Inflammatory macrophage treated with lipopolysaccharide for 4 hours (primary cell): ENCODE measurements around the gene SHISAL1.
"Not testable (repeated sequence)": the region's sequence is repeated elsewhere in the genome, so short reads cannot be mapped to it uniquely, and the experiment has no call there.

Experiments used
- DNase-seq: peaks from one replicate; pipeline ENCODE4 v3.0.0-alpha.2; 2020

SHISAL1 gene

DNA sequence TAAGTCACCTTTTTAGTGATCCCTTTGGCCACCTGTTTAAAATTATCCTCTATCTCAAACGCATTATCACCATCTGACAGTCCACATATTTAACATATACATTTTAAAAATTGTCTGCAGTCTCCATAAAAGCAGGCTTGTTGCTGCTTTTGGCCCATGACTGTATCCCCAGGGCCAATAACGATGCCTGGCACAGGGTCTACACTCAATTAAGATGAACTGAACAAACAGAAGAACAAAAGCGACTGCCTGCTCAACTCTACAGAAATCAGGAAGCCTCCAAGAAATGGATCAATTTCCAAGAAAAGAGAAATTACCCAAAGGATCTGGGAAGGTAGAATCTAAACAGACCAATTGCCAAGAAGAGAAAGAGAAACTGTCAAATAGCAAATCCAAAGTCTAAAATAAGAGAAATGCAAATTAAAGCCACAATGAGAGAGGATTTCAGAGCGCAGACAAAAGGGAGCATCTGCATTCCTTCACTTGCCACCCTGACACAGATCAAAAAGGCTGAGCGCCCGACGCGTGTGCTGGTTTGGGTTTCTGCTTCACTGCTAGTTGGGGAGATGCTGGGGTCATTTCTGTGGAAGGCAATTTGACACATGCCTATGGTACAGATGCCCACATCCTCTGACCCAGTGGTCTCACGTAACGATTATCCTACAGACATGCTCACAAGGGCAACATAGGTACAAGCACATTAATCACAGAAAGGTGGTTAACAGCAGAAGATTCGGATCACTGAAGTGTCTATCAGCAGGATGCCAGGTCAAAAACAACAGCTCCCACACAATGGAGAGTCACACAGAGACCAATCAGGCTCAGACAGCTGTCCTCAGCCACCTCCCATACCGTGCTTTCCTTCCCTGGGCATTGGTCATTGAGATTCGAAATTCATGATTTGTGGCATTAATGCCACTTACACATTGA, 55.9 kb downstream of the SHISAL1 start:
- no peak for DNase-seq

DNA sequence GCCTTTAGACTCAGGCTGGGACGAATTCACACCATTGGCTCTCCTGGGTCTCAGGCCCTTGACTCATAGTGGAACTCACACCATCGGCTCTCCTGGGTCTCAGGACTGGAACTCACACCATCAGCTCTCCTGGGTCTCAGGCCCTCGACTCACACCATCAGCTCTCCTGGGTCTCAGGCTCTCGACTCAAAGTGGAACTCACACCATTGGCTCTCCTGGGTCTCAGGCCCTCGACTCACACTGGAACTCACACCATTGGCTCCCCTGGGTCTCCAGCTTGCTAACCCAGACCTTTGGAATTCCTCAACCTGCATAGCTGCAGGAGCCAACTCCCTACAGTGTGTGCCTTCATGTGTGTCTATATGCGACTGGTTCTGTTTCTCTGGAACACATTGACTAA, 56.7 kb downstream of the SHISAL1 start:
- DNase-seq: no peak

DNA sequence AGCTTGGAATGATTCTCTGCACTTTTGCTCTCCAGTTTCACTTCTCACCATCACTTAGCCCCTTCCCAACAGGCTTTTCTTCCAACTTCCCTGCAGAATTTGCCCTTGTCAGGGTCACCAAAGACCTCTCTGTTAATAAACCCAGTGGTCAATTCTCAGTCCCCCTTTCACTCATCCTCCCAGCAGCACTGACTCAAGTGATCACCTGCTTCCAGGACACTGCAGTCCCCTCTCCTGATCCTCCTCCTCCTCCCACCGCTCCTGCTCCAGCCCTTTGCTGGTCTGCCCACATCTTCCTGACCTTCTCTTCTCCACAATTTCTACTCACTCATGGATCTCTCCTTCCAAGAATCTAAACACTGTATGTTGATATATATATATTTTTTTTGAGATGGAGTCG, 57.9 kb downstream of the SHISAL1 start:
- DNase-seq: no peak

DNA sequence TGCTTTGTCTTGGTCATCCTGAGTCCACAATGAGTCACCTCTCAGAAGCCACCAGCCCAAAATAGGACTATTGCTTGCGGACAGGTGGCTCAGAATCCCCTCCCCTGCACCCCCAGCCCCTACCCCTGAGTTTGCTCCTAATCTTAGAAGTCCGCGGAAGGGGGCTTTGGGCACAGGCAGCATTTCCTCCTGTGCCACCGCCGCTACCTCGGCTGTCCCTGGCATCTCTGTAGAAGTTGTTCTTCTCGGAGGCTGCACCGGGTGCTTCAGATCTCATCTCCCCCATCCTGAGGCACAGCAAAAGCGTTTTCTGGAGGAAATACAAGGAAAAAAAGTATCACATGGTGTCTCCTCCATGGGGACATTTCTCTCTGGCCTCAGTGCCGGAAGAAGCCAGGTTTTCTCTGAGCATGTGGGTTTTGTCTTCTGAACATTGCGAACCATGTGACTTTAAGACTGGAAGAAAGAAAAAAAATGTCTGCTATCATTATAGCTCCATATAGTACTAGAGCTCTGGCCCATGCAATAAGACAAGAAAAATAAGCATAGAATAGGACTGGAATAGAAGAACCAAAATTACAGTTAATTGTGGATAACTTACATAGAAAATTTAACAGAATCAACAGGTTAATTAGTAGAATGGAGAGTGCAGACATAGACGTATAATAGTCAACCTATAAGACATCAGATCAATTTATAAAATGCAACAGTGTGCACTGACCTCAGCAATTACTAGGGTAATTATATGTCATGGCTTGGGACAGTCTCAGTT, 63.2 kb downstream of the SHISAL1 start:
- no peak for DNase-seq

DNA sequence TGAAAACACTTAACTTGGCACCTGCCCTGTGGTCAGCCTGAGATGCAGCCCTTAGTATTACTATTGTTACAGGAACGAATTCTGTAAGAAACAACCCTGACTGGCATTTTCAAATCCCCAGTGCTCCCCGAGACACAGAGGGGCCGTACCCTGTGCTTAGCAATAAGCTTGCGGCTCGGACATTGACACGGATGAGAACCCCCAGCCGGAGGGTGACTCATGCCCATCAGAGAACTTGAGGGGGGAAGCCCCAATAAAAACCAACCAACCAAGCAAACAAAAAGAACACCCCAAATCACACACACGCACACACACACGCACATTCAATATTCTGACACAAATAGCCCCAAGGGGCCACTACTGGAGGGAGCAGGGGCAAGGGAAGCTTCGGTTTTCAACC, 63.8 kb downstream of the SHISAL1 start:
- DNase-seq: no peak

DNA sequence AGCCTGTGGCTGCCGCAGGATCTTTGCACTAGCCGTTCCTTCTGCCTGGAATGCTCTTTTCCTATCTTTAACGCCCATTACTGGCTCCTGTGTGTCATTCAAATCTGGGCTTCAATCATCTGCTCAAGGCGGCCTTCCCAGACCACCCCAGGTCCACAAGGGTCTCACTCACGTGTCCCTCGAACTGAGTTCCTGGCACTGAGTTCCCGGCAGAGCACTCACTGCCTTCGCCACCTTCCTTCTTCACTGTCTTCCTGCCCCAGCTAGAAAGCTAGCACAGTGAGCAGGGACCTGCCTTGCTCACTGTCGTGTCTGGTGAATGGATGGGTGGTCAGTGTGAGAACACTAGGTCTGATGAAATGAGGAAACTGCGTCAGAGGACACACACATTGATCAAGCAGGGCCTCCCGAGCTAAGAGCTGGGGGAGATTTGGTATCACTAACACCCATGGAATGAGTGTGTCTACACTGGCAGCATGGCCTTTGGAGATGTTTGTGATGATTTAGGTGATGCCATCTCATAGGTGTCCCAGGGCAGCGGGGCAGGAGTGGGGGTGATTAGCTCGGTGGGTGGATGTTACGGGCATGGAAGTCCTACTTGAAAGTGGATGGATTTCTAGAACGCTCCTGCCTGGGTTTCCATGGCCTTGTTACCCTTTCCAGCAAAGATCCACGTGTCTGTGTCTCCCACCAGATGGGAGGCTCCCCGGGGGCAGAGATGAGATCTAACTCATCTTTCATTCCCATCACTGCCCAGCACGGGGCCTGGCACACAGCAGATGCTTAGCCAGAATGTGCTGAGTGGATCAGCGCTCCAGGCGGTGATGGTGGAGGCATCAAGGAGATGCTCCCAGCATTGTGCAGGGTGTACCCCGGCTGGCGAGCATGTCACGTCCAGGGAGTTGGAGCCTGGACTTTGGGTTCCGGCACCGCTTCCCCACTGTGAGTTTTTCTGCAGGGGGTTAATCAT, 64.5 kb downstream of the SHISAL1 start:
- DNase-seq: no peak

DNA sequence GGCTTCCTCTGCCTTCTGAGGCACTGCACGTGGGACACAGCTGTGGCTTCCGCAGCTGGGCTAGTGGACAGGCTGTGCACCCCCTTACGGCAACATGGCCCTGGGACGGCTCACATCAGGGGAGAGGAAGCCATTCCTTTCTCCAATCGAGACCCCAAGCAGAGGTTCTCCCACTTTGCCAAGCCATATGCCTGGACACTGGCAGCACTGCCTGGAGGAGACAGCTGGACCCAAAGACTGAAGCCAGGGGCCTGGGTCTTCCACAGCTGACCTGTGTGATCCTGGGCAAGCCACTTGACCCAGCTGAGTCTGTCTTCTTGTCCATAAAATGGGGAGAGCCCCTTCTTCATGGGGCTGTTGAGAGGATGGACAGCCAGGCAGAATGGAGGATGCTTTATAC, 65.4 kb downstream of the SHISAL1 start:
- no peak for DNase-seq

DNA sequence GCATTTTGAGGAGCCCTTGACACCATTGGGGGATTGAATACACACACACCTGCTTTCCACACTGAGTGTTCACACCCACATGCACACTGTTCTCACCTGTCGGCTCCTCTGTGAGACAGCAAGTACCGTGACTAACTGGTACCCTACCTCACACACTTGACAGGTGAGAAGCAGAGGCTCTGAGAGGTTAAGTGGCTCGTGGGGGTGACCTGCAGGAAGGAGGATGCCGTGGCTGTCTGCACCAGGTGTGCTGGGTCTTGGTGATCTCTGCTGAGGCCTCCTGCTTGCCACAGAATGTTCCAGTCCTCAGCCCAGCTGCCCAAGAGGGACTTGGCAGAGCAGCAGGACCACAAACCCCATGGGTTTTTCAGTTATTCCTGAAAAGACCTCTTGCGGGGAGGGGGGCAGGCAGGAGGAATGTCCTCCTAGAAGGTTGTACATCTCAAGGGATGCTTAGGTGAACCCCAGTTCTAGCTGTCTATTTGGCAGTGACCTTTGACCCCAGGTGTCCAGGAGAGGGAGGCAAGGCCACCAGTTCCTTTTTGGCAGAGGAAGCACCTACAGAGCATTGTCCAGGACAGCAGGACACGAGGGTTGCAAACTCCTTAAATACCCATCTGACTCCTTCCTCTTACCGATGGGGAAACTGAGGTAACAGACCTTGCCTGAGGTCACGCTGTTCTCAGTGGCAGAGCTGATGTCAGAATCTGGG, 66.0 kb downstream of the SHISAL1 start:
- DNase-seq: no peak

DNA sequence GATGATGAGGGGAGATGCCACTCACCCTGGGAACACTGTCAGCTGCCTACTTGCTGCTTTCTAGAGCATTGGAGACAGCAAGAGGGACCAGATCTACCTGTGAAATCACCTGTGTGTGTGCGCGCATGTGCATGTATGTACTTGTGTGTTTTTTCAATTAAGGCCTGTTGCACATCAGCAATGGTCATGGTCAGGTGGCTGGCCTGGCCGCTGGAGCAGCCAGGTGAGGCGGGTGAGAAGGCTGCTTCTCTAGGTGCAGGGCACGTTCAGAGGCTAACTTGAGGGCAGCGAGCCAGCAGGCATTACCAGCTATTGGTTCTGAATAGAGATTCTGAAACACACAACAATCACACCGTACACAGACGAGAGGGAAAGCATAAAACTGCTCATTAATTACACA, 66.9 kb downstream of the SHISAL1 start:
- no peak for DNase-seq

DNA sequence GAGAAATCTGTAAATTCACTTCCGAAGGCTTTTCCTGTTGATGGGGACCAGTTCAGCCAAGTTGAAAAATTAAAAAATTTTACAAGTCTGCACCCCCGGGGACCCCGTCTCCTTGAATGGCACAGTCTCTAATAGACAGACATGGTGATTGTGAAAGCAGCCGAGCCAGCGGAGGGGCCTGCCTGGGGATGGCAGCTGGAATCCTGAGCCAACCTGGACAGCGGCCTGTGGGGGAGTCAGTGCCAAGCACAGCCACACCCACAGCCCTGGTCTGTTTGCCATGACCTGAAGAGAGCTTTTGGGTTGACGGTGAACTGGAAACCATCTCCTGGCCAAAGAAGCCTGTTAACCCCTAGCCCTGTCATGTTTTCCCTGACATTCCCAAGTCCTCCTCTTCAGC, 67.3 kb downstream of the SHISAL1 start:
- DNase-seq: no peak

DNA sequence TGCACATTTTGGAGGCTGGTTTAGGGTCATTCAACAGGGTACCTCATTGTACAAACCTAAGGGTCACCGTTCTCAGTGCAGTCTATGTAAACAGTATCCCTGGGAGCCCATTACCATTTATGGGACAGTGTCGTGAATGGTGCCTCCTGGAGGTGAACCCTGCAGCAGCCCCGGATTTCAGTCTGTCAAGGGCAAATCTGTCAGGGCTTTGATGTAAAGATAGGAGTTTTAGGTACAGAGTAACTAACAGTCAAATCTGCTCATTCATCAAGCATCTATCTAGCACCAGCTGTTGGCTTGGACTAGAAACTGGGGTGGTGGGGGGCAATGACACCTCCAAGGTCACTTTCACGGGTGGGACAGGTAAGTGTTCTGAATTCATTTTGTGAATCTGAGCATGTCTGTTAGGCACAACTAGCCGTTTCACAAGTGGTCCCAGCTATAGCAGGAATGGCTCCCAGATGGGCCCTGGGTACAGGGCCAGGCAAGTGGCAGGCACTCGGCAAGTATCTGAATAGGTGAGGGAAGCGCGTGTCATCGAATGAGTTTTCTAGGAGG, 68.4 kb downstream of the SHISAL1 start:
- DNase-seq: no peak

DNA sequence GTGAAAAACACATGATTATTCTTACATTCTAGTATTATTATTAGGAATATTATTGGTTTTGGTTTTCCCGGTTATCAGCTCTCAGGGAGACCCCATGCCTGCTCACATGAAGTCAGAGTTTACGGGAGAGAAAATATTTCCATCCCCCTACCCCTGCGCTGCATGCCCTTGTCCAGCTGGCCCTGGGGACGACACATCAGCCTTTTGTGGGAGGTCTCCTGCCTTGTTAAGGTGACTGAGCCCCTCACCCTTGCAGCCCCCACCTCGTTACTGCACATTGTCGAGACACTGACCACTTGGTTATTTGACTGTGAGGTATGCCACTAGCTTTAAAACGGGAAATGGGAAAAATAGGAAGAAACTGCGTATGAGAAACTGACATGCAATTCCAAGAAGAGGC, 69.0 kb downstream of the SHISAL1 start:
- DNase-seq: no peak

DNA sequence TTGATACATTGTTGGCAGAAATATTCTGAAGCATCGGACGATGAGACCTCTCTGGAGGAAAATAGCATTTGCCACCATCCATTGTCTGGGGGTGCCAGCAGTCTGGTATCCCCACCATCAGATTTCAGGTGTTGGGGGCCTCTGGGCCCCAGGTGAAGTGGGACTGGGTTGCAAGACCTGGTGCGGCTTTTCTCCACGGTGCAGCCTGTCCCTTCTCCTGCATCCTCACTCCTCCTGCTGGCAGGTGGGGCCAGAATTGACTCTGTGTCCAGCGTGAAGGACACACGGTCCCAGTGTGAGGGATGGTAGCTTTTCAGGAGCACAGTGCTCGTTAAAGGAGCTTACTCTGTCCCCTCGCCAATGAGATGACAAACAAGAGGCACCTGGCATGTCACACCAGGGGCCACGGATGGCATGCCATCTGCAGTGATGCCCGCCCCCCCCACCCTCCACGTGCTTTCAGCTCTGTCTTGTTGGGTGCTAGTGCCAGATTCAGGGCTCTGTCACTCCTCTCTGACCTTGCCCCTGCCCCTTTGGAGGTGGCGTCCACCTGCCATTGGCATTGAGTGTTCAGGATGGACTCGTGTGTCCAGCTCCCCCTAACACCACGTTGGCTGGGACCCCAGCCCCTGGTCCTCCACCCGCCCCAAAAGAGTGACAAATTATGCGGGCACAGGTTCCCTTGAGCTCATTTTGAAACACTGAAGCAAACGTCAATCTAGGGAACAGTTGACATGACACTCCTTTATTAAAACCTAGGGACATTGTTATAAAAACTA, 69.6 kb downstream of the SHISAL1 start:
- no peak for DNase-seq

DNA sequence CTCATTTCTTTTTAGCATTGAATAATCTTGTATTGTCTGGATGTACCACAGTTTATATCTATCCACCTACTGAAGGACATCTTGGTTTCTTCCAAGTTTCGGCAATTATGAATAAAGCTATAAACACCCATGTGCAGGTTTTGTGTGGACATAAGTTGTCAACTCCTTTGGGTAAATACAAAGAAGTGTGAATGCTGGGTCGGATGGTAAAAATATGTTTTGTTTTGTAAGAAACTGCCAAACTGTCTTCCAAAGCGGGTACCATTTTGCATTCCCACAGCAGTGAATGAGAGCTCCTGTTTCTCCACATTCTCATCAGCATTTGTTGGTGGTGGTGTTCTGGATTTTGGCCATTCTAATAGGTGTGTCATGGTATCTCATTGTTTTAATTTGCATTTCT, 71.6 kb downstream of the SHISAL1 start:
- DNase-seq: not testable (repeated sequence)

DNA sequence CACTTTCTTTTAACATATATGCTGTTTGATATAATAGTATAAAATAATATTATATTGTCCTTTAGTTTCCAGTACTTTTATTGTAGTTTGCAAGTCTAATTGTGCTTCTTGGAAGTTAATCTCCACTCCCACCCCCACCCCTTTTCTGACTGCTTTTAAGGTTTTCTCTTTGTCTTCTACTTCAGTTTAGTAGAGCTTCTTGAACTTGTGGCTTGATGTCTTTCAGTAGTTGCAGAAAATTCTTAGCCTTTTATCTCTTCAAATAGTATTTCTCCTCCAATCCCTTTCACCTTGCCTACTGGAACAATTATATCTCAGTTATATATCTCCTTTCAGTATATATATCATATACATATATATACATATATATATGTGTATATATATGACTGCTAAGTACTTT, 75.5 kb downstream of the SHISAL1 start:
- DNase-seq: no peak

DNA sequence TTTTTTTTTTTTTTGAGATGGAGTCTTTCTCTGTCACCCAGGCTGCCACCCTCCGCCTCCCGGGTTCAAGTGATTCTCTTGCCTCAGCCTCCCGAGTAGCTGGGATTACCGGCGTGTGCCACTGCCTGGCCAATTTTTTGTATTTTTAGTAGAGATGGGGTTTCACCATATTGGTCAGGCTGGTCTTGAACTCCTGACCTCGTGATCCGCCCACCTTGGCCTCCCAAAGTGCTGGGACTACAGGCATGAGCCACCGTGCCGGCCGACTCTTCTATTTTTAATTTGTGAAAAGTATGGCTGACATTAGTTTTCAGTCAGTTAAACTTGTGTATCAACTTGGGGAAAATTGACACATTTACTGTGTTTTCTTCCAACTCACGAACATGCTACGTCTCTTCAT, 78.4 kb downstream of the SHISAL1 start:
- DNase-seq: not testable (repeated sequence)

DNA sequence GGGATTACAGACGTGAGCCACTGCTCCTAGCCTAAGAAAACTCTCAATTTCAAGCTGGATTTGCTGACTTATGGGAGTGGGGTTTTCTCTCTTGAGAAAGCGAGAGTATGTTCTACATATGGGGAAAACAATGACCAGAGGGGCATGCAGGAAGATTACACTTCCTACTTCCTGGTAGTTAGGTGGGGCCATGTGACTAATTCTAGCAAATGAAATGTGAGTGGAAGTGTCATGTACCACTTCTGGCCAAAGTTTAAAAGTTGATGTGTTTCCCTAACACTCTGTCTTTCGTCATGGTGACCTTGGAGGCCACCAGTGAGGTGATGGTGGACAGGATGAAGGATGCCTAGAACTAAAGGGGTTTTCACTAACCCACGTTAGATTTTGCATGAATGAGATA, 81.5 kb downstream of the SHISAL1 start:
- no peak for DNase-seq

DNA sequence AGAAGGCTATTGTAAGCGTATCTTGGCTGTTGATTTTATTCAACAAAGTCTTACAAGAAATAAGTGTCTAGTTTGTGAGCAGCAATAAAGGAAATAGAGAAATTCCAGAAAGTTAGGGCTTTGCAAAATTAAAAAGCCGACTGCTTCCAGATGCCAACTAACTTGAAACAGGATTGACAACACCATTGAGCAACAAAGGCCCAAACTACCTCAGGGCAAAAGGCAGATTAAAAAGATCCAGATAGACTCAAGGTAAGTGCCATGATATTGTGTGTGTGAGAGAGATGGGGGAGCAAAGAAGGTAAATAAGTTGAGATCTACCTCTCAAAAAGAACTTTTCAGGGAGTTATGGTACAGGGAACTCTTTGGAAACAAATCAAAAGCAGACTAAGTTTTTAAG, 82.9 kb downstream of the SHISAL1 start:
- DNase-seq: no peak

DNA sequence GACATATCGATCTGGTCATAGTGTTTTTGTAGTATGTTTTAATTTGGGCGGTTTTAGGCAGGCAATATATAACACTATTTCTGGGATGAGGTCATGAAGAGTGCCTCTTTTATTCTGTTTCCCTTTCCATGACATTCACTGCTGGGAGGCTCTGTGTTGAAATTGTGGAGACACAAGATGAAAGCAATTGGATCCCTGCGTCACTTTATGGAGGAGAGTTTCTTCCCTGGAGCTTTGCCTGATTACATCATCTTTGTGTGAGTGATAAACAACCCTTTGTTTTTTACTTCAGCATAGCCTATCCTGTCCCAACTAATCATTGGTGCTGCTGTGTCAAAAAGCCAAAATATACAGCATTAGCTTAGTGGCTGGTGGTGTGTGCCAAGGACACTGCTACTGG, 83.4 kb downstream of the SHISAL1 start:
- DNase-seq: no peak

DNA sequence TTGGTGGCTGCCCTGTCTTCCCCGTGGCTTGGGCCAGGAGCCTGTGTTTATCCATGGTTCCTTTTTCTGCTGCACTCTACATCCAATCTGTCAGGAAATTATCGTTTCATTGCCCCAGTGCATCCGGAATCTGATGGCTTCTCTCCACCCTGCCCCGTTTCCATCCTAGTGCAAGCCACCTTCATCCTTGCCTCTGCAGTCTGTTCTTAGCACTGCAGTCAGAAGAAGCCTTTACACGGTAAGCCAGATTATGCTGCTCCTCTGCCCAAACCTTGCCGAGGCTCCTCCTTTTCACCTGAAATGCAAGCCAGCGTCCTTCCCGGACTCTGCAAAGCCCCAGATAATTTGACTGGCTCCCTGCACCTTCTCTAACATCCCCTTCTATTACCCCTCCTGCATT, 86.9 kb downstream of the SHISAL1 start:
- no peak for DNase-seq

DNA sequence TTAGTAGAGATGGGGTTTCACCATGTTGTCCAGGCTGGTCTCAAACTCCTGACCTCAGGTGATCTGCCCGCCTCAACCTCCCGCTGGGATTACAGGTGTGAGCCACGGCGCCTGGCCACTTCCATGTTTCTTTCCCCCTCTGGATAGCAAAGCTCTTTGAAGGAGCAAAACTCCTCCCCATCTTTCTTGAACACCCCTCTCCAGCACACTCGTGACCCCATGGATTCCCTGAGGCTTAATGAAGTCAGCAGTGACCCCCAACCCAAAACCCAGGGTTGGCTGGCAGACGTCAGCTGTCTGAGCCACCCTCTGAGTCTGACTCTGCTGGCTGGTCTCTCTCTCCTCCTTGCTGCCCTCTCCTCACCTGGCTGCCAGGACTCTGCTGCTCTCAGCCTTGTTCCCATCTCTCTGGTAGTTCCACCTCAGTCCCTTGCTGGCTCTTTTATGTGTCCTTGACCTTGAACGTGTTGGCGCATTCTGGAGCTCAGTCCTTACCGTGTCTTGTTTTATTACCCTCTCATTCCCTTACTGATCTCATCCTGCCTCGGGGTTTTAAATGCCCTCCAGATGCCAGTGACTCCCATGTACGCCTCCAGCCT, 87.6 kb downstream of the SHISAL1 start:
- DNase-seq: no peak
